Measurements from ENCODE around the gene HOXA5. TPM values are rescaled to one million over a fixed set of nuclear protein-coding genes. Genes with fewer than 3 reads are reported as not detected.

Gene HOXA5
- total and polyA plus RNA-seq, 10 of the 15 experiments (the other 5 are each of a cell fraction or from before 2014, with no cell fraction given): 0.05 to 0.13 TPM; not detected in 8

DNA sequence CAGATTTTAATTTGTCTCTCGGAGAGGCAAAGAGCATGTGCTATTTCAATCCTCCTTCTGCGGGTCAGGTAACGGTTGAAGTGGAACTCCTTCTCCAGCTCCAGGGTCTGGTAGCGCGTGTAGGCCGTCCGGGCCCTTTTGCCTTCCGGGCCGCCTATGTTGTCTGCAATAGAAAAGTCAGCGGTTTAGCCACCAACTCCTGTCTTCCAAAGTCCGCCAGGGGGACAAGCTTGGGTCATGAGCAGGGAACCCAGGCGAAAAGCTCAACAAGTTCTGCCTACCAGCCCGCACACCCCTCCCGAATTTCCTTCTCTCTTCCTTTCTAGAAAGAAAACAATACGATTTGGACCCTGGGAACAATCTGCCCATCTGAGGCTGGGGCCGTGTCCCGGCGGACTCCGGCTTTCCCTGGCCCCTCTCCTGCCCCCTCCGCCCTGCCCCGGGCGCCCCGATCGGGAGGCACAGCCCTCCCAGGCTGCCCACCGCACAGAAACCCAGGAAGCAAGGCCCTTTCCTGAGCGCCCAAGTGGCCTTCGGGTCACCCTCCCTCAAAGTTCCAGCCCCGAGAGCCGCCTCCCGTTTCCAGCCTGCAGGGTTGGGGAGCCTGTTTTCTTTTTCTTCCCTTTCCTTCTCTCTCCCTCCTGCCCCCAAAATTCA lies 1.4 kb downstream of the HOXA5 start (continued):
- TF ChIP-seq, protein P1, sequence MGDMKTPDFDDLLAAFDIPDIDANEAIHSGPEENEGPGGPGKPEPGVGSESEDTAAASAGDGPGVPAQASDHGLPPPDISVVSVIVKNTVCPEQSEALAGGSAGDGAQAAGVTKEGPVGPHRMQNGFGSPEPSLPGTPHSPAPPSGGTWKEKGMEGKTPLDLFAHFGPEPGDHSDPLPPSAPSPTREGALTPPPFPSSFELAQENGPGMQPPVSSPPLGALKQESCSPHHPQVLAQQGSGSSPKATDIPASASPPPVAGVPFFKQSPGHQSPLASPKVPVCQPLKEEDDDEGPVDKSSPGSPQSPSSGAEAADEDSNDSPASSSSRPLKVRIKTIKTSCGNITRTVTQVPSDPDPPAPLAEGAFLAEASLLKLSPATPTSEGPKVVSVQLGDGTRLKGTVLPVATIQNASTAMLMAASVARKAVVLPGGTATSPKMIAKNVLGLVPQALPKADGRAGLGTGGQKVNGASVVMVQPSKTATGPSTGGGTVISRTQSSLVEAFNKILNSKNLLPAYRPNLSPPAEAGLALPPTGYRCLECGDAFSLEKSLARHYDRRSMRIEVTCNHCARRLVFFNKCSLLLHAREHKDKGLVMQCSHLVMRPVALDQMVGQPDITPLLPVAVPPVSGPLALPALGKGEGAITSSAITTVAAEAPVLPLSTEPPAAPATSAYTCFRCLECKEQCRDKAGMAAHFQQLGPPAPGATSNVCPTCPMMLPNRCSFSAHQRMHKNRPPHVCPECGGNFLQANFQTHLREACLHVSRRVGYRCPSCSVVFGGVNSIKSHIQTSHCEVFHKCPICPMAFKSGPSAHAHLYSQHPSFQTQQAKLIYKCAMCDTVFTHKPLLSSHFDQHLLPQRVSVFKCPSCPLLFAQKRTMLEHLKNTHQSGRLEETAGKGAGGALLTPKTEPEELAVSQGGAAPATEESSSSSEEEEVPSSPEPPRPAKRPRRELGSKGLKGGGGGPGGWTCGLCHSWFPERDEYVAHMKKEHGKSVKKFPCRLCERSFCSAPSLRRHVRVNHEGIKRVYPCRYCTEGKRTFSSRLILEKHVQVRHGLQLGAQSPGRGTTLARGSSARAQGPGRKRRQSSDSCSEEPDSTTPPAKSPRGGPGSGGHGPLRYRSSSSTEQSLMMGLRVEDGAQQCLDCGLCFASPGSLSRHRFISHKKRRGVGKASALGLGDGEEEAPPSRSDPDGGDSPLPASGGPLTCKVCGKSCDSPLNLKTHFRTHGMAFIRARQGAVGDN (IDR thresholded peaks at IDR 0.05): no peak
- TF ChIP-seq, protein P2, sequence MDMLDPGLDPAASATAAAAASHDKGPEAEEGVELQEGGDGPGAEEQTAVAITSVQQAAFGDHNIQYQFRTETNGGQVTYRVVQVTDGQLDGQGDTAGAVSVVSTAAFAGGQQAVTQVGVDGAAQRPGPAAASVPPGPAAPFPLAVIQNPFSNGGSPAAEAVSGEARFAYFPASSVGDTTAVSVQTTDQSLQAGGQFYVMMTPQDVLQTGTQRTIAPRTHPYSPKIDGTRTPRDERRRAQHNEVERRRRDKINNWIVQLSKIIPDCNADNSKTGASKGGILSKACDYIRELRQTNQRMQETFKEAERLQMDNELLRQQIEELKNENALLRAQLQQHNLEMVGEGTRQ (IDR thresholded peaks at IDR 0.05; ENCODE audit: borderline replicate concordance, low read depth, low read length): no peak

DNA sequence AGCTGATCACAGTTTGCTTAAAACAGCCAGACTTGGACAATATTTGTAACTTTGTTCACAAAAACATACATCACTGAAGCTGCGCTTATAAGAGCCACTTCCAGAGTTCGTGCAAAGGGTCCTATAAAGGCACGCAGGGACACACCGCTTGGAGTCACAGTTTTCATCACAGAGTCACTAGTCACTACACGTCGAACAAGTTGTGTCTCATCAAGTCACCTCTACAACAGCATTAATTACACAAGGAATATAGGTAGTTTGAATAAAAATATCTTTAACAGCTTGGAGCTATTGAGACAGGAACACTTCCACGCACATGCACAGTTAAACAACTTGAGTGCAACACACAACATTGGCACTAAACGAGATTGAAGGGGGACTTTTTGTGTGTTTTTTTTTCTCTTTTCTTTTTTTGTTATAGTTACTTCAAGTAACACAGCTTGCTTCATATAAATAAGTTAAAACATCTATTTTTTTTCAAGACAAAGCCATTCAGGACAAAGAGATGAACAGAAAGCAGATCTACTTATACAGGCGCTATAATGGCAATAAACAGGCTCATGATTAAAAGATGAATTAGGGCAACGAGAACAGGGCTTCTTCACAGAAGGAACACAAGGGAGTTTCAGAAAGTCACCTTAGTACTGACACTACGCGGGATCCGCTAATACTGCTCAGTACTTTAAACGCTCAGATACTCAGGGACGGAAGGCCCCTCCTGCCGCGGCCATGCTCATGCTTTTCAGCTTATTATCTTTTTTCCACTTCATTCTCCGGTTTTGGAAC lies 2.2 kb downstream of the HOXA5 start:
- Histone ChIP-seq H4K20me1 (ENCODE audit: control insufficient read depth, insufficient read depth) (no peaks in the 10 kb centered on the region), H3K9ac (ENCODE audit: control insufficient read depth, insufficient read depth, low read length) (no peak overlapping the region), H3K4me2 (ENCODE audit: control insufficient read depth, insufficient read depth) (no peak overlapping the region), H2AFZ (ENCODE audit: control insufficient read depth, low read depth, low read length) (no peak overlapping the region), H3K4me3 (no peak overlapping the region), H3K4me1 (ENCODE audit: control insufficient read depth, insufficient read depth, low read length) (no peaks in the 10 kb centered on the region), H3K9me3 (replicated peaks; ENCODE audit: control insufficient read depth, insufficient read depth, low read length) (no peaks in the 10 kb centered on the region; the same call in 2 of the 3 replicates), H3K27me3 (replicated peaks in 1 of 2; ENCODE audit: control insufficient read depth in 2 of 2, insufficient read depth in 2 of 2, low read length in 1 of 2) (peaks cover 0 to 3% of the 10 kb centered on the region in 2 experiments; a peak in 2 of 4 replicates), H3K79me2 (ENCODE audit: control insufficient read depth, insufficient read depth, low read length) (no peaks in the 10 kb centered on the region), H3K36me3 (ENCODE audit: control insufficient read depth in 2 of 2, insufficient read depth in 2 of 2, low read length in 1 of 2) (no peaks in the 10 kb centered on the region), H3K27ac (ENCODE audit: control insufficient read depth, insufficient read depth) (no peak overlapping the region)
- ChIA-PET POLR2A (interaction anchor here (0.6 kb wide), 2 partner anchors 32 to 475 kb away, joined by 4 to 5 read pairs; no protein-coding TSS in a partner anchor), RAD21 (ENCODE audit: unreplicated experiment) (no interaction called here), SMC1A (ENCODE audit: uncharacterized antibody, unreplicated experiment) (interaction anchor here (0.6 to 1.7 kb wide), 3 partner anchors 9 to 243 kb away, joined by 3 to 8 read pairs (median 3); no protein-coding TSS in a partner anchor), CTCF (interaction anchor here (0.6 kb wide), 1 partner anchor 77 kb away, joined by 3 read pairs; no protein-coding TSS in a partner anchor)
- WGBS (ENCODE audit: insufficient coverage, insufficient replicate concordance, low lambda C conversion rate, missing lambda C conversion rate): 88% methylated on average over 18 of the region's 18 CpGs
- FAIRE-seq: no peak
- in situ Hi-C loops (cut with MboI): no loop called here
- intact Hi-C loops (cut with micrococcal nuclease; ENCODE audit: unreplicated experiment): no loop called here
- BruUV-seq (replicated peaks): no TSS peak
- ATAC-seq: no peak
- DNase-seq (ENCODE audit: low read depth, low spot score): no peak
- TF ChIP-seq, protein P3, sequence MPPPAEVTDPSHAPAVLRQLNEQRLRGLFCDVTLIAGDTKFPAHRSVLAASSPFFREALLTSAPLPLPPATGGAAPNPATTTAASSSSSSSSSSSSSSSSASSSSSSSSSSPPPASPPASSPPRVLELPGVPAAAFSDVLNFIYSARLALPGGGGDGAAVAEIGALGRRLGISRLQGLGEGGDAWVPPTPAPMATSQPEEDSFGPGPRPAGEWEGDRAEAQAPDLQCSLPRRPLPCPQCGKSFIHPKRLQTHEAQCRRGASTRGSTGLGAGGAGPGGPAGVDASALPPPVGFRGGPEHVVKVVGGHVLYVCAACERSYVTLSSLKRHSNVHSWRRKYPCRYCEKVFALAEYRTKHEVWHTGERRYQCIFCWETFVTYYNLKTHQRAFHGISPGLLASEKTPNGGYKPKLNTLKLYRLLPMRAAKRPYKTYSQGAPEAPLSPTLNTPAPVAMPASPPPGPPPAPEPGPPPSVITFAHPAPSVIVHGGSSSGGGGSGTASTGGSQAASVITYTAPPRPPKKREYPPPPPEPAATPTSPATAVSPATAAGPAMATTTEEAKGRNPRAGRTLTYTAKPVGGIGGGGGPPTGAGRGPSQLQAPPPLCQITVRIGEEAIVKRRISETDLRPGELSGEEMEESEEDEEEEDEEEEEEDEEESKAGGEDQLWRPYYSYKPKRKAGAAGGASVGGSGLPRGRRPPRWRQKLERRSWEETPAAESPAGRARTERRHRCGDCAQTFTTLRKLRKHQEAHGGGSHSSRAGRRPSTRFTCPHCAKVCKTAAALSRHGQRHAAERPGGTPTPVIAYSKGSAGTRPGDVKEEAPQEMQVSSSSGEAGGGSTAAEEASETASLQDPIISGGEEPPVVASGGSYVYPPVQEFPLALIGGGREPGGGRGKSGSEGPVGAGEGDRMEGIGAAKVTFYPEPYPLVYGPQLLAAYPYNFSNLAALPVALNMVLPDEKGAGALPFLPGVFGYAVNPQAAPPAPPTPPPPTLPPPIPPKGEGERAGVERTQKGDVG (CRISPR knock-in tag; IDR thresholded peaks at IDR 0.05): no peak
- TF ChIP-seq, protein P4, sequence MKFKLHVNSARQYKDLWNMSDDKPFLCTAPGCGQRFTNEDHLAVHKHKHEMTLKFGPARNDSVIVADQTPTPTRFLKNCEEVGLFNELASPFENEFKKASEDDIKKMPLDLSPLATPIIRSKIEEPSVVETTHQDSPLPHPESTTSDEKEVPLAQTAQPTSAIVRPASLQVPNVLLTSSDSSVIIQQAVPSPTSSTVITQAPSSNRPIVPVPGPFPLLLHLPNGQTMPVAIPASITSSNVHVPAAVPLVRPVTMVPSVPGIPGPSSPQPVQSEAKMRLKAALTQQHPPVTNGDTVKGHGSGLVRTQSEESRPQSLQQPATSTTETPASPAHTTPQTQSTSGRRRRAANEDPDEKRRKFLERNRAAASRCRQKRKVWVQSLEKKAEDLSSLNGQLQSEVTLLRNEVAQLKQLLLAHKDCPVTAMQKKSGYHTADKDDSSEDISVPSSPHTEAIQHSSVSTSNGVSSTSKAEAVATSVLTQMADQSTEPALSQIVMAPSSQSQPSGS (IDR thresholded peaks at IDR 0.05; ENCODE audit: low read length): no peak
- TF ChIP-seq RAD21 (IDR thresholded peaks at IDR 0.05; ENCODE audit: insufficient read depth, low read depth, low read length): no peak
- TF ChIP-seq, protein P5, sequence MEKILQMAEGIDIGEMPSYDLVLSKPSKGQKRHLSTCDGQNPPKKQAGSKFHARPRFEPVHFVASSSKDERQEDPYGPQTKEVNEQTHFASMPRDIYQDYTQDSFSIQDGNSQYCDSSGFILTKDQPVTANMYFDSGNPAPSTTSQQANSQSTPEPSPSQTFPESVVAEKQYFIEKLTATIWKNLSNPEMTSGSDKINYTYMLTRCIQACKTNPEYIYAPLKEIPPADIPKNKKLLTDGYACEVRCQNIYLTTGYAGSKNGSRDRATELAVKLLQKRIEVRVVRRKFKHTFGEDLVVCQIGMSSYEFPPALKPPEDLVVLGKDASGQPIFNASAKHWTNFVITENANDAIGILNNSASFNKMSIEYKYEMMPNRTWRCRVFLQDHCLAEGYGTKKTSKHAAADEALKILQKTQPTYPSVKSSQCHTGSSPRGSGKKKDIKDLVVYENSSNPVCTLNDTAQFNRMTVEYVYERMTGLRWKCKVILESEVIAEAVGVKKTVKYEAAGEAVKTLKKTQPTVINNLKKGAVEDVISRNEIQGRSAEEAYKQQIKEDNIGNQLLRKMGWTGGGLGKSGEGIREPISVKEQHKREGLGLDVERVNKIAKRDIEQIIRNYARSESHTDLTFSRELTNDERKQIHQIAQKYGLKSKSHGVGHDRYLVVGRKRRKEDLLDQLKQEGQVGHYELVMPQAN (conservative IDR thresholded peaks at IDR 0.05): no peak
